CD4-positive, alpha-beta T cell treated with Interleukin-17A for 1 hour (primary cell): ENCODE data around the gene PLOD2.

Source experiments
- DNase-seq: peaks from one replicate; pipeline ENCODE4 v3.0.0-alpha.2; 2020

PLOD2 gene

DNA sequence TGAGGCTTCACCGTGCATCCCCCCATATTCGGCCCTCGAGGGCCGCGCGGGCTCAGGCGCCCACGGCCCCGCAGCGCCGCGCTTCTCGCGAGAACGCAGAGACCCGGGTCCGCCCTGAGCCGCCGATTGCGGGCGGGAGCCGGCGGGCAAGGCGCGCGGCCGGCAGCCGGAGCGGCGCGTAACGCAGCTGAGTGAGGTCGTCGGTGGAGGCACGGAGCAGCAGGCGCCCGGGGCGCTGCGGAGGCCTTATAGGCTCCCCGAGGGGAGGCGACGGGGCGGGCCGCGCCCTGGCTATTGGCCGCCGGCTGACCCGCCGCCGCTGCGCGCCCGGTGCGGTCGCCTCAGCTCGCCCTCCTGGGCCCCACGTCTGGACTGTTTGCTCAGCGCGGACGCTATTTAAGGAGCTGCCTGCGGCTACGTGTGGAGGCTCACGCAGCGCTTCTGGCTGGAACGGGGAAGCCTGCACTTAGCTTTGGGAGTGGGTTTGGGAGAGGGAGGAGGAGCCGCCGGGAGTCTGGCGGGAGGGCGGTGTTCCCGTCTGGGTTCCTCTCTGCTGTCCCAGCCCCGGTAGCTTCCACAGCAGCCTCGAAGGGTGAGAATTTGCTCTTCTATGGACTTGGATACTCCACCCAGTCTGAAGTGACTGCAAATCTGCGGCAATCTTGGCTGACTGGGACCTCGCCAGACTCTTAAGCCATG is at the start of gene PLOD2:
Gene PLOD2, minus strand, starts transcription at position 221 of the 699 bp plus-strand sequence. Its CDS starts 195 bp downstream, at position 26.
- no peak for DNase-seq

- DNase-seq, result no peak
Observed at GRCh38 chr3:146209371-146209770, 48.4 kb upstream of the PLOD2 start.

DNA sequence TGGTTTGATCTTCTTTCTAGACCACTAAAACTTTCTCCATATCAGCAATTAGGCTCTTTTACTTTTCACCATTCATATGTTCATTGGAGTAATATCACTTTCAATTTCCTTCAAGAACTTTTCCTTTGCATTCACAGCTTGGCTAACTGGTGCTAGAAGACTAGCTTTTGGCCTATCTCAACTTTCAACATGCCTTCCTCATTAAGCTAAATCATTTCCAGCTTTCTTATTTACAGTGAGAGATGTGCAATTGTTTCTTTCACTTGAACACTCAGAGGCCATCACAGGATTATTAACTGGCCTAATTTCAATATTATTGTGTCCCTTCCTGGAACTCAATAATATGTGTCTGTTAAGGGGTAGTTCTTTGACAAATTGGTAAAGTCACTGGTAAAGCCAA is 42.8 kb upstream of the PLOD2 start:
- DNase-seq, result no peak

DNA sequence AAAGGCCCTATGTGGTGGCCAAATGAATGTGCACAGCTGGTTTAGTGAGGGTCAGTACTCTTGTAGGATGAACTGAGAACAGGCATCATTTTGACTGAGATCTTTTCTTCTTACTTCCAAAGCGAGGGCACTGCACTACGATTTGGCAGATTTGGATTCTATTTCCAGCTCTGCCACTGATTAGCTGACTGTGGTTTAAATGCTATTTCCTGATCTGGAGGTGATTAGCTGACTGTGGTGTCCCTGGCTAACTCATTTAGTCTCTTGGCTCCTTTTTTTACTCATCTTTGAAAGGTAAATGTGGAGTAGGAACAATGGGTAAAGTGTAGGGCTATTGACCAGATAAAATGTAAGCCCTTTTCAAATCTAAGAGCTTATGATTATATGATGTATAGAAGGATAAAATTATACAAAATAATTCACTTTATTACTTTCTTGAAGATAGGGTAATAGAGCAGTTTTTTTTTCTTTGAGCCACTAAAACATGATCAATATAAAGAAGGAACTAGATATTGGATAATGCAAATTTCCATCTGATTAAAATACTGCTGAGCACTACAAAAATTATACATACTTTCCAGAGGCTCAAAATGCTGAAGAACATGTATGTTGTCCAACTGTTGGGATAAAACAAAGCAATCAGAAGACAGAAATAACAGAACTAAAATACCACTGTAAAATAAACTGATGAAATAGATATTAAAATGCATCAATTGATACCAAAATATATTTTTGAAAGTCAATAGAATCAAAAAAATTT is 39.7 kb upstream of the PLOD2 start:
- no peak for DNase-seq

DNA sequence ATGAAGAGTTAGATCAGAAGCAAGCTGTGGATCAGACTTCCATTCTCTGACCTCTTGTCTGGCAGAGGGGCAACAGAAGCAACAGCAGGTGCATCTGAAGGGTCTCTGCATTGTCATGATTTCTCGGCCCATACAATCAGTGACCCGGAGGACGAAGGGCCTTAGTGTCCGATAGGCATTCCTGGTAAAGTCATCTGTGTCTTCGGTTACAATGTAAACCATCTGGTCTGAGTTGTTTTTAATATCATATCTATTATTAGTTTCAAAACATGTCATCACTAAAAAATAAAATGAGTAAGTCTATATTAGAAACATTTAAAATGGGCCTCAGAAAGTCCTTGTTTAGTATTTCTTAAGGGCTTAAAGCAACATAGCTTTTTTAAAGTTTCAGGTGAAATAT is 38.8 kb upstream of the PLOD2 start:
- no peak for DNase-seq

DNA sequence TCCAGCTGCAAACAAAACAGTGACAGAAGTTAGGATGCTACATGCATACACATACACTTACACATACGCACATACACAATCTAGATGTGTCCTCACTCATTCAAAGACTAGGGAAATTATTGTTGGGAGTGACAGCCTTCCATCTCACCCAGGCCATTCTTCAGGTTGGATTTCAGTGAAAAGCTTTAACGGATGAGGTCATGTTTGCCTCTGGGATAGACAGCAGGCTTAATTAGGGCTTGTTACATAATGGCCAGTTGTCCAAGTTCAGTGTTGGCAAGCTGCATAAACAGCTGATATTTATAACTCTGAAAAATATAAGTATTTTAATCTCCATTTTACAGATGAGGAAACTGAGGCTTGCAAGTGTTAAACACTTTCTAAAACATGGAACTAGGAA is 35.8 kb upstream of the PLOD2 start:
- no peak for DNase-seq

GRCh38 chr3:146195605-146196004 is 34.6 kb upstream of the PLOD2 start:
- no peak for DNase-seq

GRCh38 chr3:146195030-146195429 is 34.0 kb upstream of the PLOD2 start:
- no peak for DNase-seq

GRCh38 chr3:146191051-146191450 is 30.1 kb upstream of the PLOD2 start:
- DNase-seq, result no peak

GRCh38 chr3:146189519-146190173 is 28.7 kb upstream of the PLOD2 start:
- peak; percentile 24 for DNase-seq

- no peak for DNase-seq
Observed at GRCh38 chr3:146187334-146187950, 26.5 kb upstream of the PLOD2 start.

- DNase-seq, result no peak
Observed at GRCh38 chr3:146184241-146185015, 23.4 kb upstream of the PLOD2 start.

- no peak for DNase-seq
Observed at GRCh38 chr3:146181216-146181615, 20.2 kb upstream of the PLOD2 start.

- DNase-seq, result no peak
Observed at GRCh38 chr3:146180376-146180775, 19.4 kb upstream of the PLOD2 start.

DNA sequence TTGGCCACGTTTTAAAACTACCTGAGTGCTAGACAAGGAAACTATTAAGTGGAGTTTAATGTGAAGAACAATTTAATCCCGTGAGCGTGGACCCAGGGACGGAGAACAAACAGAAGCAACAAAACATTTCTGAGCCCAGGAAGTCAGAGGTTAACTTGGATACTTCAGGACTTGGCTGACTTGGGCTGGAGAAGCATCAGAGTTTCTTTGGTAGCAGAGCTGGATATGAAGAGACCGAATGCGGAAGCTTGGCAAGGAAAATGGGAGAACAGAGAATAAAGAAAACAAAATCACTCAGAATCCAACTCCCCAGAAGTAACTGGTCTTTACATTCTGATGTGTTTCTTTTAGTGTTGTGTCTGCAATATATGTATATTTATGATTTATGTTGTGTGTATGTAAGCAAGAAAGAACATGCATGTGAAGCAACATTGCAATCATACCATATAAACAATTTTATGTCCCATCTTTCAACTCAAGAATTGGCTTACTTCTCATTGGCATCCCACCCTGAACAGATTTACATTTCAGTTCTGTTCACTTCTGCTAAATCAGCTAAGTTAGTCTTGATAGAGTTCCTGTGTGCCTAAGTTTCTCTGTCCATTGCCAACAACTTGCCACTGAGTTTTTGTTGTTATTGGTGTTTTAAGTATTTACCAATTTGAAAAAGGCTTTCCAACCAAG is 17.2 kb upstream of the PLOD2 start:
- DNase-seq, result no peak

- DNase-seq, result no peak
Observed at GRCh38 chr3:146177519-146177918, 16.5 kb upstream of the PLOD2 start.

GRCh38 chr3:146177072-146177471 is 16.1 kb upstream of the PLOD2 start:
- DNase-seq, result no peak

DNA sequence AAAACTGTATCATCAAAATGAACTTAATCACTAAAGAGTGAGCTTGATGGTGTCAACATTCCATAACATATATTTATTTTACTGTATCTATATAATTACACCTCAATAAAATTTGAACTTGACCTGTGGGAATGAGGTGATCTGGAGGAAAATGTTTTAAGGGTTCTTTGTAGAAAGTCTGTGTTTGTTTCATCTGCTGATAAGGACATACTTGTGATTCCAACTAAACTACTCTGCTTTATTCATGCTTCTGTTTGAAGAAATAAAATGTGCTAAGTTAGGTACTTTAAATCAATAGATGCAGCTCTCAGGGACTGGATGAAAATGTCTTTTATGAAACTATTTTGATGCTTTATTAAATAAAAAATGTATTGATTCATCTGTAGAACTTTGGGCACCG is 11.6 kb upstream of the PLOD2 start:
- DNase-seq, result no peak

DNA sequence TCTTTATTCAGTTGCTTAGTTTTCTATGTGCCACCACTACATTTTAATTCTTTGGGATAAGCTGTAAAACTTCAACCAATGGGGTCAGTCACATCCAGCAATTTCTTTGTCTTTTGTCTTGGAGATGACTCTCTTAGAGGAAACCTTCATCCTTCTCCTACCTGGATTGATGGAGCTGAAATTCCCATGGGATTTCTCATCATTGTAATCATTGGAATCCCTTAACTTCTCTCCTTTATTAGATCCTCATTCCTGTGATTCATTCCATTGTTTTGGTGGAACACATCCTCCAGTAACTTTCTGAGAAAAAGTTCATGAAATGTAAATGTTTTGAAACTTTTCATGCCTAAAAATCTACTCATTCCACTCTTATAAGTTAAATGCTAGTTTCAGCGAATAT is 9.6 kb upstream of the PLOD2 start:
- DNase-seq, result no peak

GRCh38 chr3:146169891-146170290 is 8.9 kb upstream of the PLOD2 start:
- no peak for DNase-seq

GRCh38 chr3:146166826-146167225 is 5.8 kb upstream of the PLOD2 start:
- DNase-seq, result no peak

DNA sequence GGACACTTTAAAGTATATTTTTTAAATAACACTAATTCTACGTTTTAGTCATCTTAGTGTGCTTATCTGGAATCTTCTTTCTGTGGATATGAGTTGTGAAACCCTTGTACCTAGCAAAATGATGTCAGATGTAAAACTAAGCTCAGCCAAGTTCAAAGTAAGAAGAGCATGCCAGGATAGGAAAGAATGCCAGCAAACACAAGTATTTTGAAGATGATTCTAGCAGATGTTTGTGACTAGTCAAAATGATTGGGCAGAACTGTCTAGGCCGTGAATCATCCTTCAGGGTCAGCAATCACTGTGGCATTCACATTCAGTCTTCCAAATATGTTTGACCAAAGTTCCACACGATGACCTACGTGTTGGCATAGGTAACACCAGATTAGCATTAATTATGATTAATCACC is 5.4 kb upstream of the PLOD2 start:
- no peak for DNase-seq
